Kidney (tissue), 14 donors: ENCODE data around the gene RTKN. TPM values are rescaled to one million over a fixed set of nuclear protein-coding genes. Genes with fewer than 3 reads are reported as not detected.
A peak's percentile ranks its signal among the peaks of the same experiment; 100 is the strongest.

Source experiments
- DNase-seq, 5 donors: peaks; one replicate each; pipeline ENCODE4 v3.0.0-alpha.2; 2013 to 2020
- FAIRE-seq: peaks from 2 replicates; lab custom pipeline; 2012; peaks lifted over from hg19 to GRCh38; lab: Jason Lieb, UNC
- H3K27ac ChIP-seq, 2 donors: one replicate each; pipeline ENCODE4 v1.7.0; 2013; ENCODE audit warnings: low read depth in 2 of 2, low read length in 2 of 2, inconsistent platforms in 1 of 2
- H3K27me3 ChIP-seq: one replicate; pipeline ENCODE4 v1.7.1; 2013; ENCODE audit warnings: low read length, inconsistent platforms; ENCODE audit not compliant: control insufficient read depth, insufficient read depth
- H3K36me3 ChIP-seq, 3 donors: one replicate each; pipeline versions ENCODE4 v1.7.0 to v1.7.1; 2013; ENCODE audit warnings: low read length in 3 of 3, control low read depth in 1 of 3, inconsistent platforms in 1 of 3; ENCODE audit not compliant: insufficient read depth in 3 of 3, control insufficient read depth in 2 of 3
- H3K4me1 ChIP-seq, 3 donors: one replicate each; pipeline versions ENCODE4 v1.7.0 to v1.7.1; 2013; ENCODE audit warnings: low read length in 3 of 3, inconsistent platforms in 1 of 3, low read depth in 1 of 3; ENCODE audit not compliant: control insufficient read depth in 2 of 3, insufficient read depth in 2 of 3
- H3K4me3 ChIP-seq, 3 donors: one replicate each; pipeline versions ENCODE4 v1.7.0 to v1.8.1; 2013; ENCODE audit warnings: low read length in 3 of 3, control low read depth in 1 of 3, inconsistent platforms in 1 of 3
- H3K9ac ChIP-seq, 3 donors: one replicate each; pipeline versions ENCODE4 v1.7.0 to v1.7.1; 2013; ENCODE audit warnings: low read length in 3 of 3, control low read depth in 1 of 3, inconsistent platforms in 1 of 3
- H3K9me3 ChIP-seq, 3 donors: one replicate each; pipeline versions ENCODE4 v1.7.0 to v1.7.1; 2013; ENCODE audit warnings: low read length in 3 of 3, control low read depth in 1 of 3, inconsistent platforms in 1 of 3; ENCODE audit not compliant: control insufficient read depth in 2 of 3, insufficient read depth in 1 of 3
- CTCF ChIP-seq: IDR thresholded peaks from 3 replicates; pipeline ENCODE4 v1.5.1; 2012; ENCODE audit warnings: mild to moderate bottlenecking, moderate library complexity, borderline replicate concordance; ENCODE audit not compliant: insufficient read depth; ENCODE audit errors: extremely low read depth
- intact Hi-C: fragments of 100-400 bp; cut with DNase I; formaldehyde crosslinking; loops from one replicate; pipeline ENCODE4 v1.11.1; 2022
- polyA plus RNA-seq: library from polyadenylated mRNA; stranded (reverse); fragments of 350-450 nt; fragmentation: Illumina TruSeq; extraction: RNeasy Lipid Tissue Mini Kit (QIAGEN cat#74804); gene quantifications from one replicate; pipeline ENCODE4 v1.2.3, GENCODE V29; 2014; ENCODE audit warnings: low read depth, low replicate concordance; ENCODE audit not compliant: insufficient read depth
- total RNA-seq: library from RNA; stranded (reverse); fragmentation: NEBNext Ultra II Directional; extraction: Animal tissue kit (Norgen Biotek cat#: 25700); gene quantifications from one replicate; pipeline ENCODE4 v1.2.1, GENCODE V29; 2021
- donor health status: control.
- donor health status: control.
- donor health status: control.
- donor health status: control.
- donor health status: control.
- donor health status: DM: yes; HTN: yes; CAD: no.
- donor health status: Normal renal cell carcinoma (clear cell type).

Gene RTKN
- total and polyA plus RNA-seq, 2 donors from 2014 or later: 76.4 to 95.6 TPM

DNA sequence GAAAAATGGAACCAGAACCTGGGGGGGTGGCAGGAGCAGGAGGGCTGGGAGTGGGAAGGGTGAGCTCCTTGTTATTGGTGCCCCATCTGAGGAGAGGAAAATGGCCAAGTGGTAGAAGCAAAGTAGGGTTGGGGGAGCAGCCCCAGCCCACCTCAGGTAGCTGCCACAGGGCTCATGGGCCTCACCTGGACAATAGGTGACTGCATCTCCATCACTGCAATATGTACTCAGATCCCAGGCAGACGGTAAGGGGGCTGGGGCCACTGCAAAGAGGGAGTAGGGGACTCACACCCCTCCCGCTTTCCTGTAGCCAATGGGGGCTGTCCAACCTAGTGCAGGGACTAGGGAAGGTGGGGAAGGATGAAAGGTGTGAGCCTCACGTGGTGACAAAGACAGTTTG, 24.5 kb downstream of the RTKN start:
- no peak overlapping the region for H3K27ac ChIP-seq
- peaks cover 0 to 19% (median 4%) of the 10 kb centered on the region in 3 donors for H3K4me1 ChIP-seq
- H3K36me3 ChIP-seq: no peaks in the 10 kb centered on the region
- no peaks in the 10 kb centered on the region for H3K9me3 ChIP-seq
- no peaks in the 10 kb centered on the region for H3K27me3 ChIP-seq
- TF ChIP-seq CTCF: no peak
- FAIRE-seq (no peak), DNase-seq (peak in 1 of 5 donors; percentile 35)
- no peak overlapping the region for H3K4me3 ChIP-seq
- intact Hi-C loops: no loop called here
- H3K9ac ChIP-seq: no peak overlapping the region

GRCh38 chr2:74416778-74417177, 25.0 kb downstream of the RTKN start:
- H3K4me1 ChIP-seq: peaks cover 0 to 17% (median 4%) of the 10 kb centered on the region in 3 donors
- DNase-seq (peak in 1 of 5 donors; percentile 50), FAIRE-seq (no peak)
- no peaks in the 10 kb centered on the region for H3K9me3 ChIP-seq
- TF ChIP-seq CTCF: no peak
- H3K4me3 ChIP-seq: no peak overlapping the region
- no peak overlapping the region for H3K9ac ChIP-seq
- intact Hi-C loops: no loop called here
- H3K27me3 ChIP-seq: no peaks in the 10 kb centered on the region
- no peaks in the 10 kb centered on the region for H3K36me3 ChIP-seq
- no peak overlapping the region for H3K27ac ChIP-seq

DNA sequence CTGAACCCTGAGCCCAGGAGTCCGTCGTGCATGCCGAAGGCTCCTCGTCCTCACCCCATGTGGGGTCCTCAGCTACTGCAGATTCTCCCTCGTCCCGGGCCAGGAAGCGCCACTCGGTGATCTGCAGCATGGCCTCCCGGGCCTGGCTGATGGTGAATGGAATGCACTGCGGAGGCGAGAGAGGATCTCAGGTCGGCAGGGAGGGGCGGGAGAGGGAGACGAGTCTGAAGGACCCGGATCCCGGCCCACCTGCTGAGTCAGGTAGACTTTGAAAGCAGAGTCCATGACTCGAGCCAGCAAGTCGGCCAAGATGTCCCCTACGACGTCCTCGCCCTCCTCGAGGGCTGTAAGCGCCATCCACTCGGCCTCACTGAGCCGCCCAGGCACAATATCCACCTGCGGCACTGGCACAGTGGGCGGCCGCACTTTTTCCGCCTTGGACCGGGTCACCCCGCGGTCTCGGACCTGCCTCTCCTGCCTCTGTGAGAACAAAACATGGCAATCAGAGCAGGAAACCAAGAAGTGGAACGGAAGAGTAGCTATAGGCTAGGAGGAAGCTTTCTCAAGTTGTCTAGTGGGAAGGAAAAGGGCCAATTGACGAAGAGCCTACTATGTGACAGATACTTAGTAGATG, 25.9 kb downstream of the RTKN start:
- DNase-seq (peak; percentile 28 to 76 (median 59)), FAIRE-seq (no peak)
- Histone ChIP-seq H3K27me3 (no peaks in the 10 kb centered on the region), H3K27ac (no peak overlapping the region), H3K36me3 (no peaks in the 10 kb centered on the region), H3K9ac (peak overlapping the region in 2 of 3 donors; percentile 18 to 65), H3K4me1 (peaks cover 0 to 16% (median 4%) of the 10 kb centered on the region in 3 donors), H3K9me3 (no peaks in the 10 kb centered on the region), H3K4me3 (peak overlapping the region; percentile 7 to 71 (median 59))
- TF ChIP-seq CTCF: no peak
- intact Hi-C loops: no loop called here
